NCI-H2029 treated with DMSO at 0.1 percent for 48 hours (cell line): Measurements from ENCODE around the gene CASTOR2.
"Not testable (repeated sequence)": the region's sequence is repeated elsewhere in the genome, so short reads cannot be mapped to it uniquely, and the experiment has no call there.

ENCODE experiments used
- DNase-seq: peaks from one replicate; lab custom pipeline; 2025; lab: John Stamatoyannopoulos, UW

The CASTOR2 gene

DNA sequence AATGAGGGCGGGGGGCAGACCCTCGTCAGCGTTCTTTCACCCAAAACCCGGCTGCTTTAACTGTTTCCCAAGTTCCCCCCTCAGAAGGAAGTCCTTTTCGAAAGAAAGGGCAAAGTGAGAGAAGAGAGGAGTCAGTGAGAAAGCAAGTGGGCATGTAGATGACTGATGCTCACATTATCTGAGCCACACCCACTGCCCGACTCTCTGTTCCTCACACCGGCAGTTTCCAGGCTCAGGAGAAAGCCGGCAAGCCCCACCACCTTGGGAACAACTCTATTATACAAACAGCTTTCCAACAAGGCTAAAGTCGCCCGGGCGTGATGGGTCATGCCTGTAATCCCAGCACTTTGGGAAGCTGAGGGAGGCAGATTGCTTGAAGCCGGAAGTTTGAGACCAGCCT lies 86.0 kb downstream of the CASTOR2 start:
- DNase-seq: no peak

DNA sequence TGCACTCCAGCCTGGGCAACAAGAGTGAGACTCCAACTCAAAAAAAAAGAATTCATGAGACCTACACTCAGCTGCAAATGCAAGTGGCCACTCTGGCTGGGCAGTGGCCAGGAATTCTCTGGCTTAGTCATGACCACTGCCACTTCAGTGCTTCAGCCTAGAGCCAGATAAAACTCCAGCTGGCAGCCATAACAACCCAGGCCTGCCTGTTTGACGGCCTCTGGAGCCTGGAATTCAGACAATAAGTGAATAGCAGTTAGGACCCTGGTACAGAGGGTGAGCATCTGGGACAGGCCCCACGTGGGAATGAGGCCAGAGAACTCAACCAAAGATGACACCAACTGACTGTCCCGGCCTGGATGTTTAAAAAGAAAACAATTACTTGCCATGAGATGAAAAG lies 90.2 kb downstream of the CASTOR2 start:
- DNase-seq: no peak

DNA sequence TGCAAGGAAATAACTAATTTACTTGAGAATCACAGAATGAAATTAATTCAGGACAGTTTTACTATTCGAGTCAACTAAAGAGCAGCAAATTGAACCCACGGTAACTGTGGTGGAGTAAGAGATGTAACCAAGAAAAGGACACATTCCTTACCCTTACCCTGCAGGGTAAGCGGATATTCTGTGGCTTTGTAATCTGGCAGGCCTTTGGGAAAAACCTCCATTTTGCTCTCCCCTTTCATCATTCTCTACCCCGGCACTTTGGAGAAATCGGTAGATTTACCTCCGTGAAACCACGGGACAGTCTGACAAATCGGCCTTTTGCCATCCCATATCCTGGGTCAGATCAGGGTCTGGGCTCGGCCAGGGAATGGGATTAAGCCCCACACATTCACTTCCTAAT lies 90.7 kb downstream of the CASTOR2 start:
- DNase-seq: no peak

DNA sequence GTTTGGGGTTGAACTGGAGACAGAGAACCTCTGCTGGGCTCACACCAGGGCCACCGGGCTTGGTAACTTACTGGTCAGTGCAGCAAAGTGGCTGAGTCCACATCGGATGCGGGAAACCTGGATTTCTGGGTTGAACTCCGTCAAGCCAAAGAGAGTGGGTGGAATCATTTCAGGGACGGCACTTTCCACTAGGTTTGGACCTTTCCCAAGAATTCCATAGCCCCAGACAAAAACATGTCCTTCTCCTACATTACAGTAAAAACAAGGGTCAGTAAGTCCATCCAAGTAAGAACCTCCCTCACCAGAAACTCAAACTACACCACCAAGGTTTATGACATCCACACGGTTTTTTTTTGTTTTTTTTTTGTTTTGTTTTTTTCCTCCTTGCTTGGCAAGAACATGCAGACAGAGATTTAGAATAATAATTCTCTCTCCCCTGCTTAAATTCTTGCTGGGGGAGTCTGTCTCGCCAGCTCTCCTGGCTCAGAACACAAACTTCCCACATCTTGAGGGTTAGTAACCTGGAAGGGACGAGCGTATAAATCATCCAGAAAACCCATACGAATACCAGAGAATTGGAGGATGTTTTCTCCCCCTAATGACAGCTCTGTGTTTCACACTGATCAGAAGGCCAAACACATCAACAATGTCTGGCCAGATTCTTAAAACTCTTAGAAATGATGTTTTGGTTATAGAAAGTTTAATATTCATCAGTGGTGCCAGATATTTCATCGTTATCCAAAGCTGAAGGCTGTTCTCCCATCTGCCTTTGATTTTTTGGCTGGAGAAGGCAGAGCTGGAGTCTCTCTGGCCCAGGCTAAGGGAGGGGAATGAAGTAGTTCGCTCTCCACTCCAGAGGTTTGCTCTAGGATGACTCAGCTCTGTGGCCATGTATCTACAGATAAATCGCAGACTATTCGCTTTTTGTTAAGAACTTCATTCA lies 91.6 kb downstream of the CASTOR2 start:
- DNase-seq: no peak

DNA sequence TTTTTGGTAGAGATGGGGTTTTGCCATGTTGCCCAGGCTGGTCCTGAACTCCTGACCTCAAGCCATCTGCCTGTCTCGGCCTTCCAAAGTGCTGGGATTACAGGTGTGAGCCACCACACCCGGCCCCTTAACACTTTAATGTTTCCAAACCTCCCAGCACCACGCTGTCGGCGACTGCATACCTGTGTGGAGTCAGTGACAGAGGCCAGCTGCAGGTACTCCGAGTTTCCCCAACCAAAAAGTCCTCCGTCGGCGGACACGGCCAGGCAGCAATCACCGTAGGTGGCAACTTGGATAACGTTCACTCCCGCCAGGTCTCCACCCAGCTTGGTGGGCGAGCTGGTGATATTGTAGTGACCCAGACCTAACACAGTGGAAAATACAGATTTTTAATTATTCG lies 93.9 kb downstream of the CASTOR2 start:
- DNase-seq: no peak

DNA sequence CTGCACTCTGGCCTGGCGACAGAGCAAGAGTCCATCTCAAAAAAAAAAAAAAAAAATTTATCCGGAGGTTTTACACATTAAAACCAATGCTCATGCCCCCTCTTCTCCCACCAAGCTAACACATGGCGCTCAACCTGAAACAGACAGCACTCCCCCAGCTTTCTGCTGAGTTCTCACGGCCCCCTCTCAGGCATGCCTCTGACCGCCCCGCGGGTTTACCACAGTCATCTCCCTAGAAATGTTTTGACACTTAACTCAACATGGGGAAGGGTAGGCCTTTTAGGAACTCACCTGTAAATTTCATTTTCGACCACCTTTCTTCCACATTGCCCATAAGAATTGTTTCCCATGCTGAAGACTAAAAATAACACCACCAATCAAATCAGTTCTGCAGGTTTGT lies 99.8 kb downstream of the CASTOR2 start:
- DNase-seq: no peak

DNA sequence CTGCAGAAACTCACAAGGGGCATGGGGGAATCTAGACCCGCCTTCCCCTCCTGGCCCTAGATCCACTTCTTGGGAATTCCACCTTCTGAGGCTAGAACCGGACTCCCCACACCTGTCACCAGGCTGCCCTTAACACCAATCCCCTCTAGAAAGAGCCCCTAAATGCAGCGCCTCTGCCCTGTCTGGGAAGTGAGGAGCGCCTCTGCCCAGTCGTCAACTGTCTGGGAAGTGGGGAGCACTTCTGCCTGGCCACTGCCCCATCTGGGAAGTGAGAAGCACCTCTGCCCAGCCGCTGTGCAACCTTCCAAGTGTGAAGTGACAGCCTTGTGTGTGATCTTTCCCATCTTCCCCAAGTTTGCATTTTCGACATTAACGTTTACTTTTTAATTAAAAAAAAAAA lies 100.3 kb downstream of the CASTOR2 start:
- DNase-seq: no peak

DNA sequence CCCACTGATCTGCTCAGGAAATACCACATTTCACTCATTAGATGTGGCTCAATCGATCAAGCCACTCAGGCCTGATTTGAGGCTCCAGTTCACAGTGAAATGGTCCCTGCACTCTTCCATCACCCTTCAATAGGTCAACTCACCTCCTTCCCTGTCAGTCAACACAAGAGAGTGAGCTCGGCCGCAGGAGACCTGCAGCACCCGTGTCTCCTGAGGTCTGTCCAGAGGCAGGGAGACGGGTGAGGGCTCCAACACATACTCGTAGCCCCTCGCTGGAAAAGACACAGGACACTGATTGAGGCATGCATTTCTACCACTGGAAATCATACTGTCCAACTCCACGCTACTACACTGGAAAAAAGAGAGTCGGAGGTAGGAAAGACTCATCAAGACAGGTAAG lies 102.0 kb downstream of the CASTOR2 start:
- no peak for DNase-seq

DNA sequence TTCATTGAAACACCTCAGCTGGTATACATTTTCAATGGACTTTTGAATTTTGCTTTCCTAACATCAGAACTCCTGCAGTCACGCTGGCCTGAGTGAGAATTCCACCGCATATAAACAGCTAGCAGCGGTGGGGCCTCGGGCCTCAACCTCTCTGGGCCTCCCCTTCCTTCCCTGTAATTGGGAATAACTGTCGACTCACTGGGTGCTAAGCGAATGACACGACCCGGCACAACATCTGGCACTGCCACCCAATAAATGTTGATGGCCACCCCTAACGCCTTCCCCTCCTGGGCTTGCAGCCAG lies 108.4 kb downstream of the CASTOR2 start:
- DNase-seq: no peak

DNA sequence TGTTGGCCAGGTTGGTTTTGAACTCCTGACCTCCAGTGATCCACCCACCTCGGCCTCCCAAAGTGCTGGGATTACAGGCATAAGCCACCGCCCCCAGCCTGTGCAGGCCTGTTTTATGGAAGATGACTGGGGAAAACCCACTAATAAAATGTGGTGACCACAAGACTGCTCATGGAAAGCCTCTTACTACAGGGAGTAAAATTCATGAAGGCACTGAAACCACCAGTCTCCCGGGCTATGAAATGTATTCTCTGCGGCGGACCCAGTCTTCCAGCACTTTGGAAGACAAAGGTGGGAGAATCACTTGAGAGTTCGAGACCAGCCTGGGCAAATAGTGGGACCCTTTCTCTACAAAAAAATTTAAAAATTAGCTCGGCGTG lies 109.7 kb downstream of the CASTOR2 start:
- not testable (repeated sequence) for DNase-seq
